BJ (cell line): ENCODE results near the gene P4HTM. TPM values are rescaled to one million over a fixed set of nuclear protein-coding genes. Genes with fewer than 3 reads are reported as not detected.

Source experiments
- CTCF ChIA-PET: fragments of 350-600 bp; formaldehyde crosslinking; extraction: SDS; loops from one replicate; lab custom pipeline; 2021; ENCODE audit warnings: antibody characterized with exemption, inconsistent platforms; lab: Yijun Ruan, JAX
- POLR2A ChIA-PET: fragments of 300-600 bp; sonication (Branson Sonifier 250); formaldehyde crosslinking; extraction: SDS; loops from one replicate; lab custom pipeline; 2021; ENCODE audit warnings: antibody characterized with exemption; lab: Charles Lee
- DNase-seq: peaks from one replicate; pipeline ENCODE4 v3.0.0-alpha.2; 2011; ENCODE audit warnings: low read depth
- H3K27me3 ChIP-seq: 2 replicates; pipeline ENCODE4 v1.6.0; 2011; ENCODE audit warnings: low read length; ENCODE audit not compliant: control insufficient read depth, insufficient read depth
- H3K36me3 ChIP-seq: 2 replicates; pipeline ENCODE4 v1.5.1; 2011; ENCODE audit warnings: low read length; ENCODE audit not compliant: control insufficient read depth, insufficient read depth
- H3K4me3 ChIP-seq: 2 replicates; pipeline ENCODE4 v1.5.1; 2011; ENCODE audit warnings: low read depth, mild to moderate bottlenecking, control low read depth, low read length
- polyA plus RNA-seq: library from polyadenylated mRNA; depleted of rRNA; stranded (reverse); fragments of >200 nt; gene quantifications from 2 replicates; pipeline ENCODE4 v1.2.3, GENCODE V29; 2011
- TF ChIP-seq, protein P1 (sequence below): IDR thresholded peaks from 2 replicates; pipeline ENCODE4 v1.5.1; 2011; ENCODE audit warnings: low read depth, mild to moderate bottlenecking, control low read depth, inconsistent platforms, low read length, moderate library complexity; ENCODE audit not compliant: insufficient read depth

Gene P4HTM
- polyA plus RNA-seq, 1 experiment = 38.4 TPM

DNA sequence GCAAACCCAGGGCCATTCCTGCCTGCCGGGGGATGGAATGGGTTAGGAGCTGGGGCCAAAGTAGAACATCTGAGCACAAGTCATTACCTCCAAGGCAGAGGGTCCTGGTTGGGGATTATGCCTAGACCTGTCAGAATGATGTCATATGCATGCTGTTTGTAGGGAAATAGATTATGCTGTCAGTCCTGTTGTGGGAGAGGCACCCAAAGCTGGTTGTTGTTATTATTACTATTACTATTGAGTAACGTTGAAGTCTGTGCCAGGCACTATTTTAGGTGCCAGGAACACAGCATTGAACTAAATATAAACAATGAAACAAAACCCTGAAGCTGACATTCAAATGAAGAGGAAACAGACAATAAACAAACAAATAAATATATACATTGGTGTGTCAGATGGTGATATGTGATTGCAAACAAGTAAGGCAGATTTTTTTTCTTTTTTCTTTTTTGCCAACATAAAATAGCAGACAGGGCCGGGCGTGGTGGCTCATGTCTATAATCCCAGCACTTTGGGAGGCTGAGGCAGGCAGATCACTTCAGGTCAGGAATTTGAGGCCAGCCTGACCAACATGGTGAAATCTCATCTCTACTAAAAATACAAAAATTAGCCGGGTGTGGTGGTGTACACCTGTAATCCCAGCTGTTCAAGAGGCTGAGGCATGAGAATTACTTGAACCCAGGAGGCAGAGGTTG, 2.0 kb downstream of the P4HTM start:
- CTCF ChIA-PET = interaction anchor here (0.9 to 5.7 kb wide), 7 partner anchors 7 to 41 kb away, joined by 3 to 60 read pairs (median 4); partner anchors contain the start of genes DALRD3, NDUFAF3 and WDR6
- POLR2A ChIA-PET = interaction anchor here (0.6 kb wide), 1 partner anchor 15 kb away, joined by 9 read pairs; the partner anchor contains the start of gene WDR6
- Histone ChIP-seq H3K36me3 (peaks cover 5% of the 10 kb centered on the region), H3K4me3 (peak overlapping the region; percentile 88; the same call in 1 of the 2 replicates), H3K27me3 (no peaks in the 10 kb centered on the region)
- no peak for DNase-seq
- TF ChIP-seq, protein P1, sequence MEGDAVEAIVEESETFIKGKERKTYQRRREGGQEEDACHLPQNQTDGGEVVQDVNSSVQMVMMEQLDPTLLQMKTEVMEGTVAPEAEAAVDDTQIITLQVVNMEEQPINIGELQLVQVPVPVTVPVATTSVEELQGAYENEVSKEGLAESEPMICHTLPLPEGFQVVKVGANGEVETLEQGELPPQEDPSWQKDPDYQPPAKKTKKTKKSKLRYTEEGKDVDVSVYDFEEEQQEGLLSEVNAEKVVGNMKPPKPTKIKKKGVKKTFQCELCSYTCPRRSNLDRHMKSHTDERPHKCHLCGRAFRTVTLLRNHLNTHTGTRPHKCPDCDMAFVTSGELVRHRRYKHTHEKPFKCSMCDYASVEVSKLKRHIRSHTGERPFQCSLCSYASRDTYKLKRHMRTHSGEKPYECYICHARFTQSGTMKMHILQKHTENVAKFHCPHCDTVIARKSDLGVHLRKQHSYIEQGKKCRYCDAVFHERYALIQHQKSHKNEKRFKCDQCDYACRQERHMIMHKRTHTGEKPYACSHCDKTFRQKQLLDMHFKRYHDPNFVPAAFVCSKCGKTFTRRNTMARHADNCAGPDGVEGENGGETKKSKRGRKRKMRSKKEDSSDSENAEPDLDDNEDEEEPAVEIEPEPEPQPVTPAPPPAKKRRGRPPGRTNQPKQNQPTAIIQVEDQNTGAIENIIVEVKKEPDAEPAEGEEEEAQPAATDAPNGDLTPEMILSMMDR = no peak

DNA sequence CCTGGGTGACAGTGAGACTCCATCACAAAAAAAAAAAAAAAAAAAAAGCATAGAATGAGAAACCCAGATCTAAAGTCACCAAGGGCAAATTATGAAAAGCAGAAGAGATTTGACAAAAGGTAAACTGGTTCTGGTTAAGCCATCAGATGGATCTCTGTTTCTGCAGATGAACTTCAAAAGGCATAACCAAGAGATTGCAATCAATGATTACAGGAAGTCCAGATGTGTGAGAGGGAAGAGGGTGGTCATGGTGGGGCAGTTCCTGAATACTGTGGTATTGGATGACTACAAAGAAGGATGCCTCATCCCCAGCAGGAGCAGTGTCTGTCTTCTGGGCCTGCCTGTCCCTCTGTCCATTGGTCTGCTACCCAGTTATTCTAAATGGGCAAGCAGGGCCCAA, 3.8 kb downstream of the P4HTM start:
- TF ChIP-seq, protein P1 = no peak
- no peak for DNase-seq
- CTCF ChIA-PET = no interaction called here
- Histone ChIP-seq H3K36me3 (peaks cover 5% of the 10 kb centered on the region), H3K4me3 (no peak overlapping the region), H3K27me3 (no peaks in the 10 kb centered on the region)
- POLR2A ChIA-PET = interaction anchor here (0.7 kb wide), 1 partner anchor 13 kb away, joined by 8 read pairs; the partner anchor contains the start of gene WDR6

DNA sequence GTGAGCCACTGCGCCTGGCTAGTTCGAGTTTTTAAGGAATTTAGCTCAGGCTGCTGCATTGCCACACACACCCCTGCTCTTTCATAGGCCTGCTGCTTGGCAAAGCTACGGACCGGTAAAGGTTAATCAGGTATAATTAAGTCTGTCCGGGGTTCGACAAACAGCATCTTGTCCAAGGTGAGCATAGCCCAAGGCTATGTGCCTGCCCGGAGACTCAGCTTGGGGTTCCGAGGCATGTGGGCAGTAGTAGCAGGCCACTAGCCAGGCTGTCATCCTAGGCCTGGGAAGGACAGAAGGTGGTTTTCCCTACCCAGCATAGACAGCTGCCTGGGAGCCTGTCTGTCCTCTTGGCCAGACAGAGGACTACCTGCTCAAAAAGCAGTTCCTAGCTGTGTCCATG, 6.6 kb downstream of the P4HTM start:
- ChIA-PET POLR2A (no interaction called here), CTCF (interaction anchor here (1.0 kb wide), 1 partner anchor 10 kb away, joined by 3 read pairs; no protein-coding TSS in a partner anchor)
- Histone ChIP-seq H3K36me3 (peaks cover 5% of the 10 kb centered on the region), H3K27me3 (no peaks in the 10 kb centered on the region), H3K4me3 (no peak overlapping the region)
- TF ChIP-seq, protein P1 = no peak
- DNase-seq = no peak

DNA sequence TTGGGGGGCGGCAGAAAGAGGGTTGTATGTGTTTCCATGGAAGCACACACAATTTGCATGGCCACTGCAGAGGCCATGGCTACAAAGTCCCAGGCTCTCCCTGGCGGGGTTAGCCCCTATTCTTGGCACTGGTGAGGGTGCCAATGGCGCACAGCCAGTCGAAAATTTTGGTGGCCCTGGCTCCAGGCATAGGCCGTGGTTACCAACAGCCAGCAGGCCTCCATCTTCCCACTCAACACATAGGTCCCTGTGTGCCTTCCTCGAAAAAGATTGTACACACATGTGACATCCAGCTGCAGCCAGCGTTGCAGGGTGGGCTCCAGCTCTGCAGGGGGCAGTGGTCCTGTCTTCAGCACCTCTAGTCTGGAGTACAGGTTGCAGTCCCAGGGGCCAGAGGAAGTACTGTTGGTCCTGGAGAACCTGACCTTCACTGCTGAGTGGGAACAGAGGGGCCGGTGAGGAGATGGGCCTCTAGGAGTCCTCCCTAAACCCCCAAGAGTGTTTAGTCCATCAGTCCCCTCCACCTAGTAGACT, 7.1 kb downstream of the P4HTM start:
- H3K27me3 ChIP-seq = no peaks in the 10 kb centered on the region
- peaks cover 5% of the 10 kb centered on the region for H3K36me3 ChIP-seq
- H3K4me3 ChIP-seq = no peak overlapping the region
- no peak for DNase-seq
- POLR2A ChIA-PET = no interaction called here
- CTCF ChIA-PET = interaction anchor here (1.2 kb wide), 1 partner anchor 51 kb away, joined by 3 read pairs; no protein-coding TSS in a partner anchor
- TF ChIP-seq, protein P1 = no peak
